HL-60 (cell line): Measurements from ENCODE around the gene LARP6.

ENCODE experiments used
- DNase-seq, 2 experiments: peaks; one replicate each; pipeline ENCODE4 v3.0.0-alpha.2; 2010 to 2020; ENCODE audit warnings: low read depth in 1 of 2, low spot score in 1 of 2
- H3K27ac ChIP-seq: fragments of 250-450 bp; sonication (Bioruptor Pico); replicated peaks from 2 replicates; pipeline ENCODE4 v1.5.1; 2020; ENCODE audit warnings: mild to moderate bottlenecking, moderate library complexity
- H3K27me3 ChIP-seq: fragments of 250-450 bp; sonication (Bioruptor Pico); 2 replicates; pipeline ENCODE4 v1.5.1; 2021; ENCODE audit warnings: mild to moderate bottlenecking, moderate library complexity; ENCODE audit not compliant: insufficient read depth, poor library complexity, severe bottlenecking
- H3K4me3 ChIP-seq: replicated peaks from 2 replicates; pipeline ENCODE4 v1.5.1; 2011; ENCODE audit warnings: mild to moderate bottlenecking, control low read depth, low read length; ENCODE audit not compliant: insufficient read depth
- GABPA ChIP-seq: IDR thresholded peaks from 2 replicates; pipeline ENCODE4 v1.6.1; 2012; ENCODE audit warnings: low read depth
- POLR2AphosphoS5 ChIP-seq: IDR thresholded peaks from 2 replicates; pipeline ENCODE4 v1.6.1; 2012; ENCODE audit warnings: low read depth
- SPI1 ChIP-seq: IDR thresholded peaks from 2 replicates; pipeline ENCODE4 v1.6.1; 2012; ENCODE audit warnings: low read depth, mild to moderate bottlenecking, borderline replicate concordance
- TF ChIP-seq, protein P1 (sequence below): IDR thresholded peaks from one replicate; pipeline ENCODE4 v1.5.1; 2011; ENCODE audit warnings: low read length, control low read depth, inconsistent platforms; ENCODE audit not compliant: insufficient read depth
- TF ChIP-seq, protein P2 (sequence below): IDR thresholded peaks from 2 replicates; pipeline ENCODE4 v1.6.1; 2012; ENCODE audit warnings: low read depth; ENCODE audit not compliant: insufficient replicate concordance

The LARP6 gene

DNA sequence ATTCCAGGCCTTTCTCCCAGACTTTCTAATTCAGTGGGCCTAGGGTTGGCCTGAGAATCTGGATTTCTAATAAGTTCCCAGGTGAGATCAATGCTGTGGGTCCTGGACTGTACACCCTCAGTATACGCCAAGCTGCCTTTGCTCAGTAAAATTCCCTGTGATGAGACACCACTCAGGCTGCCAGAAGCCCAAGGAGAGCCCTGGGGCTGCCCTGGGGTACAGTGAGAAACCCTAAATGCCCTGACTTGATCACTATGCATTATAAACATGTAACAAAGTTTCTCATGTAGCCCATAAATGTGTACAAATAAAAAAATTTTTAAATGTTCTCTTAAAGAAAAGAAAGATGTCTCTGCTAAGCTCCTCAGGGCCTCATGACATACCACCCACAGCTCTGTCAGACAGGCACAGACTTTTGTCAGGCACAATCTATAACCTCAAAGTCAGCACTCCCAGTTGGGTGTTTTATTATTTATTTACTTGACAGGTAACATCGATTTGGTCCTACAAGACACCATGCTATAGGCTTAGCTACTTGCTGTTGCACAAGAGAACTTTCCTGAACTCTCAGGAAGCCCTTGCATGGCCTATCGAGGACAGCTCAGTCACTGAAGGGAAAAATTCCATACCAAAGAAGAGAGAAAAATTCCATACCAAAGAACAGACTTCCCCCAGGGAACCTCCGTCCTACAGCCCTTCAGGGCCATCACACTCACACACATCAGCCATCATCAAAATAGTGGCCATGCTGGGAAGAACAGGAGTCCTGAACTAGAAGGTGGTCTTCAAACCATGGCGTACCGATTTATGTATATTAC, 22.7 kb downstream of the LARP6 start:
- TF ChIP-seq SPI1 (no peak), GABPA (no peak), POLR2AphosphoS5 (no peak)
- TF ChIP-seq, protein P1, sequence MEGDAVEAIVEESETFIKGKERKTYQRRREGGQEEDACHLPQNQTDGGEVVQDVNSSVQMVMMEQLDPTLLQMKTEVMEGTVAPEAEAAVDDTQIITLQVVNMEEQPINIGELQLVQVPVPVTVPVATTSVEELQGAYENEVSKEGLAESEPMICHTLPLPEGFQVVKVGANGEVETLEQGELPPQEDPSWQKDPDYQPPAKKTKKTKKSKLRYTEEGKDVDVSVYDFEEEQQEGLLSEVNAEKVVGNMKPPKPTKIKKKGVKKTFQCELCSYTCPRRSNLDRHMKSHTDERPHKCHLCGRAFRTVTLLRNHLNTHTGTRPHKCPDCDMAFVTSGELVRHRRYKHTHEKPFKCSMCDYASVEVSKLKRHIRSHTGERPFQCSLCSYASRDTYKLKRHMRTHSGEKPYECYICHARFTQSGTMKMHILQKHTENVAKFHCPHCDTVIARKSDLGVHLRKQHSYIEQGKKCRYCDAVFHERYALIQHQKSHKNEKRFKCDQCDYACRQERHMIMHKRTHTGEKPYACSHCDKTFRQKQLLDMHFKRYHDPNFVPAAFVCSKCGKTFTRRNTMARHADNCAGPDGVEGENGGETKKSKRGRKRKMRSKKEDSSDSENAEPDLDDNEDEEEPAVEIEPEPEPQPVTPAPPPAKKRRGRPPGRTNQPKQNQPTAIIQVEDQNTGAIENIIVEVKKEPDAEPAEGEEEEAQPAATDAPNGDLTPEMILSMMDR, result no peak
- TF ChIP-seq, protein P2, sequence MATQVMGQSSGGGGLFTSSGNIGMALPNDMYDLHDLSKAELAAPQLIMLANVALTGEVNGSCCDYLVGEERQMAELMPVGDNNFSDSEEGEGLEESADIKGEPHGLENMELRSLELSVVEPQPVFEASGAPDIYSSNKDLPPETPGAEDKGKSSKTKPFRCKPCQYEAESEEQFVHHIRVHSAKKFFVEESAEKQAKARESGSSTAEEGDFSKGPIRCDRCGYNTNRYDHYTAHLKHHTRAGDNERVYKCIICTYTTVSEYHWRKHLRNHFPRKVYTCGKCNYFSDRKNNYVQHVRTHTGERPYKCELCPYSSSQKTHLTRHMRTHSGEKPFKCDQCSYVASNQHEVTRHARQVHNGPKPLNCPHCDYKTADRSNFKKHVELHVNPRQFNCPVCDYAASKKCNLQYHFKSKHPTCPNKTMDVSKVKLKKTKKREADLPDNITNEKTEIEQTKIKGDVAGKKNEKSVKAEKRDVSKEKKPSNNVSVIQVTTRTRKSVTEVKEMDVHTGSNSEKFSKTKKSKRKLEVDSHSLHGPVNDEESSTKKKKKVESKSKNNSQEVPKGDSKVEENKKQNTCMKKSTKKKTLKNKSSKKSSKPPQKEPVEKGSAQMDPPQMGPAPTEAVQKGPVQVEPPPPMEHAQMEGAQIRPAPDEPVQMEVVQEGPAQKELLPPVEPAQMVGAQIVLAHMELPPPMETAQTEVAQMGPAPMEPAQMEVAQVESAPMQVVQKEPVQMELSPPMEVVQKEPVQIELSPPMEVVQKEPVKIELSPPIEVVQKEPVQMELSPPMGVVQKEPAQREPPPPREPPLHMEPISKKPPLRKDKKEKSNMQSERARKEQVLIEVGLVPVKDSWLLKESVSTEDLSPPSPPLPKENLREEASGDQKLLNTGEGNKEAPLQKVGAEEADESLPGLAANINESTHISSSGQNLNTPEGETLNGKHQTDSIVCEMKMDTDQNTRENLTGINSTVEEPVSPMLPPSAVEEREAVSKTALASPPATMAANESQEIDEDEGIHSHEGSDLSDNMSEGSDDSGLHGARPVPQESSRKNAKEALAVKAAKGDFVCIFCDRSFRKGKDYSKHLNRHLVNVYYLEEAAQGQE, result no peak
- Histone ChIP-seq H3K27me3 (no peaks in the 10 kb centered on the region), H3K27ac (no peak overlapping the region), H3K4me3 (no peak overlapping the region)
- no peak for DNase-seq

DNA sequence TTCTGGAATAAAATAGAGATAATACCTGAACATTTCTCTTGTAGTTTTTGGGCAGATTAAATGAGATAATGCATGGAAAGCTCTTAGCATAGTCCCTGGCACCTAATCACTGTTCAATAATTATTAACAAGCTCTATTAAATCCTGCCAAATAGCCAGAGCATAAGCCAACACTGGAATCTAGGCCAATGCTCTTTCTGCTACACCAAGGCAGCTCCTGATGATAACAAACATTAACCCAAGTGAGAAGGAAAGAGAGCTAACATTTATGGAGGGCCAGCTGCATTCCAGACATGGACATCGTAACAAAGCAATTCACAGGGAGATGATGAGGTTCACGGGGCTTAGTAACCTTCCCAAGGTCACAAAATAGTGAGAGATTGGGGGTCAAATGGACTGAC, 23.3 kb downstream of the LARP6 start:
- H3K27me3 ChIP-seq, result no peaks in the 10 kb centered on the region
- no peak overlapping the region for H3K4me3 ChIP-seq
- DNase-seq, result no peak
- H3K27ac ChIP-seq, result no peak overlapping the region
- TF ChIP-seq POLR2AphosphoS5, result no peak
- no peak for TF ChIP-seq GABPA
- TF ChIP-seq, protein P1, result no peak
- TF ChIP-seq, protein P2, result no peak
- no peak for TF ChIP-seq SPI1

DNA sequence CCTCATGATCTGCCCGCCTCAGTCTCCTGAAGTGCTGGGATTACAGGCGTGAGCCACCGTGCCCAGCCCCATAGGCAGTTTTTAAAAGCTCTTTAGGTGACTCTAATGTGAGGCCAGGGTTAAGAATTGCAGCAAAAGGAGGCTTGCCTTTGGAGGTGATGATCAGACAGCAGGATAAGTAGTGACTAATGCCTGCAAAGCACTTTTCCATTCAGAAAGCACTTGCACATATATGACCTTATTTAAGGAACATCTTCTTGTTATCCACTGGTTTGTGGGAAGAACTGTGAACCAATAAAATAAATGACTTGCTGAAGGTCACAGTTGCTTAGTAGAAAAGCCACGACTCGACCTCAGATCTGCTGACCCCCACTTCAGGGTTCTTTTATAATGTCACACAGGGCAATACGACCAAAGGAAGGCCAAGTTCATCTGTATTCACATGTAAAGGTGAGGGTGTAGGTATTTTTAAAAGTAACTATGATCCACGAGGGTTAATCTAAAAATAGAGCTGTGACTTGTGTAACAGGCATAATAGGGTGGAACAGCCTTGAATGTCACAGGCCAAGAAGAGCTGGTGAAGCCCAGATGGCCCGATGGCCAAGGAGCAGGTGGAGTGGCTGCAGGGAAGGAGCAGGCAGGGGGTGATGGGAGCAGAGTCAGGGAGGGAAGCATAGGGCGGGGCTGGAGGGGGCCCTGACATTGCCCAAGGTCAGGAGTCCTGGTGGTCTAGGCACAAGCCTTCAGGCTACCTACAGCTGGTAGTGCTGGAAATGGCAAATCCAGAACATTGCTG, 24.4 kb downstream of the LARP6 start:
- Histone ChIP-seq H3K27me3 (no peaks in the 10 kb centered on the region), H3K4me3 (no peak overlapping the region), H3K27ac (no peak overlapping the region)
- no peak for TF ChIP-seq SPI1
- TF ChIP-seq POLR2AphosphoS5, result no peak
- TF ChIP-seq GABPA, result no peak
- TF ChIP-seq, protein P1, result no peak
- no peak for DNase-seq
